ENCODE data around the gene JARID2.
"Not testable (repeated sequence)": the region's sequence is repeated elsewhere in the genome, so short reads cannot be mapped to it uniquely, and the experiment has no call there.

Gene JARID2

DNA sequence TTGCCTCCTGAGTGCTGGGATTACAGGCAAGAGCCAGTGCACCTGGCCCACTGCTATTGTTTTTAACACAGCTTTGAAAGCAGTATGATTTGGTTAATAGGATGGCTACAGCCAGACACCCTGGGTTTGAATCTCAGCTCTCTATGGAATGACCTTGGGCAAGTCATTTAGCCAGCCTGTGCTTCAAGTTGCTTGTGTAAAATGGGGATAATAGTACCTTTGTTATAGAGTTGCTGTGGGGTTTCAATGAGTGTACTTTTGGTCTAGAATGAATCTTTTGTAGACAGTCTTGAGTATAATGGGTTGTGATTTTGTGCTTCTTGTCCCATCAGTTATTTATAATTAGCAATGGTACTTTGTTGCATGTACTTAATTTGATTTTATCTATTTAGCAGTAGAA lies 70.9 kb downstream of the JARID2 start:
- DNase-seq = no peak

DNA sequence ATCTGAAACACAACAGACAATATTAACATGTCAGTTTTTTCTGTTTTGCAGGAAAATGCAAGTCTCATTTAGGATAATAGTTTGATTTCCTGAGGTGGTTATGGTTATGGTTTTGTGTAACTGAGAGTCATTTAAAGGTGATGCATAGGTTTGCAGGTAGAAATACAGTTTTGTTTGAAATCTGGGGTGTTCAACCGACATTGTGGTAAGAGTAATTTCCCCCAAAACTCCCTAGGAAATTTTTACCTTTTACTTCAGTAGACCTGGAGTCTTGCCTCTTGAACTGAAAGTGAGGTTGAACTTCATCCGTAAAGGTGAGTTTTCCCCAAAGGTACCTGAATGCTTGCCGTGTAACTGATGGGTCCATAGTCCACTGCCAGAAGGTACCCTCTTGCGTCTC lies 71.4 kb downstream of the JARID2 start:
- no peak for DNase-seq

GRCh38 chr6:15317934-15318902 lies 72.3 kb downstream of the JARID2 start:
- no peak for DNase-seq

- DNase-seq = no peak
These were observed 73.8 kb downstream of the JARID2 start for GRCh38 chr6:15319677-15320076.

- DNase-seq = no peak
These were observed 74.8 kb downstream of the JARID2 start for GRCh38 chr6:15320693-15321092.

GRCh38 chr6:15322184-15322583 lies 76.3 kb downstream of the JARID2 start:
- DNase-seq = no peak

DNA sequence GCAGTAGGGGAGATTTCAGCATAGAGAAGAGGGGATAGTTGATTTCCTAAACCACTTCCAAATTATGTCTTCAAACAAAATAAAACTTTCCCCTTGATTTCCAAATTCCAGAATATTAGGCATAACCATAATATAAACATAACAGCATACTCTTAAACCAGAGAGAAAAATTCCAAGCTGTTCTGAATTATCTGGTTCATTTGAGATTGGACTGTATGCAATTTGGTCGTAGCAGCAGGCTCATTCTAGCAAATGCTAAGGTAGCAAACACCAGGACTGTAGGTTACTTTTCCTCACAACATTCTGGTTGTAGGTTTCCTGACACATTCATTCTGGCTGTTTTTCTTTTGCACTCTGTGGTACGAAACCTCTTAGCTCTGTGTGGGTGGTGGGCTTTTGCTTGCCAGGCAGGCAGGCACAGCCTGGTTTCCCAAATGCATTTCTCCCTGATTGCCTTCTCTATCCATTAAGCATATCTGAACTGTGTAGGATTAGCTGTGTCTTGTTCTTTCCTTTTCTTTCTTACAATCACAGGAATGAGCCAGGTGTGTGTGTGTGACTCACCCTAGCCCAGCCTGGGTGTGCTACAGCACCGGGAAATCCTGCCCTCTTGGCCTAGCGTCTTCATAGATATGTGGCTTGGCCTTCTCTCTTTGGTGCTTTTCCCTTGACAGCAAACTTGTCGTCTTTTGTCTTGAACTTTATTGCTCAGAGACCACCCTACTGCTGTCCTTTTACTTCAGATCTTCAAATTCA lies 77.1 kb downstream of the JARID2 start:
- no peak for DNase-seq

- DNase-seq = not testable (repeated sequence)
These were observed 77.7 kb downstream of the JARID2 start for GRCh38 chr6:15323611-15324010.

DNA sequence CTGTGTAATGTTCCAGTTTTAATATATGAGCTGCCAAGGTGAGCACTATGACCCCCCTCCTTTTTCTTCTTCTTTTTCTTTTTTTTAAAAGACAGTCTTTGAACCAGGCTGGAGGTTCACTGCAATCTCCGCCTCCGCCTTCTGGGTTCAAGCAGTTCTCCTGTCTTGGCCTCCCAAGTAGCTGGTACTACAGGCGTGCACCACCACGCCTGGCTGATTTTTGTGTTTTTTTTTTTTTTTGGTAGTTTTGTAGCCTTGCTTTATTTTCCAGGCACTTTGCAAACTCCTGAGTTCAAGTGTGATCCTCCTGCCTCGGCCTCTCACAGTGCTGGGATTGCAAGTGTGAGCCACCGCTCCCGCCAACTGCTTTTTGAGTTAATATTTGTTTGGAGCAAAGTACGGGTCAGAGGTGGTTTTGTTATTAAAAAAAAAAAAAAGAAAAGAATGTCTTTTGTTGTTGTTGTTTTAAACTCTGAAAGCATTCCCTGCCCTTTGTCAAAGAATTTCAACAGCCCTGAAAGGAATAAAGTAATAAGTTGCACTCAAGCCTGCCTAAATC lies 78.6 kb downstream of the JARID2 start:
- DNase-seq = no peak

- no peak for DNase-seq
These were observed 79.7 kb downstream of the JARID2 start for GRCh38 chr6:15325540-15325955.

DNA sequence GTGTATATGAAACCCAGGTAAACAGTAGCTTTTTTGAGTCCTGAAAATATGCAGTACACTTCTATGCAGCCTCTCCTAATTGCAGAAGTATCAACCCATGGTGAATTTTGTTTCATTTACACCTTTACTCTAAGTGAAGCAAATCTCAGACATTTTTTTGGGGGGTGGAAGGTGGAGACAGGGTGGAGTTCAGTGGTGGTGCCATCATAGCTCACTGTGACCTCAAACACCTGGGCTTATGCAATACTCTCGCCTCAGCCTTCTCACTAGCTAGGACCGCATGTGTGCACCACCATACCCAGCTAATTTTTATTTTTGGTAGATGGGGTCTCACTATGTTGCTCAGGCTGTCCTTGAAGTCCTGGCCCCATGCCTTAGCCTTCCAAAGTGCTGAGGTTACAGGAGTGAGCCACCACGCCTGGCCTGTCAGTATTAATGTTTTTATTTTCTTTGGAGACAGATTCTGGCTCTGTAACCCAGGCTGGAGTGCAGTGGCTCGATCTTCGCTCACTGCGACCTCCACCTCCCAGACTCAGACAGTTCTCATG lies 80.3 kb downstream of the JARID2 start:
- DNase-seq = no peak

DNA sequence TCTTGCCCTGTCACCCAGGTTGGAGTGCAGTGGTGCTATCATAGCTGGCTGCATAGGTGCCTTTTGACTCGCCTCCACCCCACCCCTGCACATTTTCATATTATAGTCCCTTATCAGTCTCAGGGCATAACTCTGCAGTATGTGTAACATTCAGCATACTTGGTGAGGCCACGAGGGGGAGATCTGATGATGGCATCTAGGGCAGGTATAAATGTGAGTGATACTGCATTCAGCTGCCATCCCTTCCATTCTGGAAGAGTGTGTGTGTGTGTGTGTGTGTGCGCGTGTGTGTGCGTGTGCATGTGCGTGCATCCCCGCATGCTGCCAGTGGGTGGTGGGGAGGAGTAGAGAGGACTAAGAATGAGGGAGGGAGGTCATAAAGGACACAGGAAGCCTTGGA lies 81.4 kb downstream of the JARID2 start:
- DNase-seq = no peak

- DNase-seq = no peak
These were observed 83.4 kb downstream of the JARID2 start for GRCh38 chr6:15329197-15329671.

GRCh38 chr6:15330174-15330944 lies 84.5 kb downstream of the JARID2 start:
- DNase-seq = no peak

- DNase-seq = no peak
These were observed 85.3 kb downstream of the JARID2 start for GRCh38 chr6:15331143-15331542.

DNA sequence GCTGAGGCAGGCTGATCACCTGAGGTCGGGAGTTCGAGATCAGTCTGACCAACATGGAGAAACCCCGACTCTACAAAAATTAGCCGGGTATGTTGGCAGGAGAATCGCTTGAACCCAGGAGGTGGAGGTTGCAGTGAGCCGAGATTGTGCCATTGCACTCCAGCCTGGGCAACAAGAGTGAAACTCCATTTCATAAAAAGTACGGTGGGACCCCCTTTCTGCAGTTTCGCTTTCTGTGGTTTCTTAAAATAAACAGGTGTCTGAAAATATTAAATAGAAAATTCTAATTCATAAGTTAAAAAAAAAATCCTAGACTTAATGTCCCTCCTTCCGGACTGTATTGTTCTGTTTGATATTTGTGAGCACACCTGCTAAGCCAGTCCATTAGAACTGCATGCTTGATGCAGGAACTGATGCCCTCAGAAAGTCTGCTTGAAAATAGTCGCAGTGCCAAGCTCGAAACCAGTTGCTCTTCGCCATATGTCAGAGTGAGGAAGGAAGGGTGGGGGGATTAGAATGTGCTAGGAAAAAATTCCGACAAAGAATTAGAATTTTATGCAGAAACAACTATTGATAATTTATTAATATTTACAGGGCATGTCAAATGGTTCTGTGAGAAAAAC lies 85.9 kb downstream of the JARID2 start:
- no peak for DNase-seq

- DNase-seq = no peak
These were observed 86.6 kb downstream of the JARID2 start for GRCh38 chr6:15332446-15332845.

GRCh38 chr6:15335385-15335784 lies 89.5 kb downstream of the JARID2 start:
- no peak for DNase-seq

GRCh38 chr6:15335916-15336315 lies 90.0 kb downstream of the JARID2 start:
- DNase-seq = no peak

DNA sequence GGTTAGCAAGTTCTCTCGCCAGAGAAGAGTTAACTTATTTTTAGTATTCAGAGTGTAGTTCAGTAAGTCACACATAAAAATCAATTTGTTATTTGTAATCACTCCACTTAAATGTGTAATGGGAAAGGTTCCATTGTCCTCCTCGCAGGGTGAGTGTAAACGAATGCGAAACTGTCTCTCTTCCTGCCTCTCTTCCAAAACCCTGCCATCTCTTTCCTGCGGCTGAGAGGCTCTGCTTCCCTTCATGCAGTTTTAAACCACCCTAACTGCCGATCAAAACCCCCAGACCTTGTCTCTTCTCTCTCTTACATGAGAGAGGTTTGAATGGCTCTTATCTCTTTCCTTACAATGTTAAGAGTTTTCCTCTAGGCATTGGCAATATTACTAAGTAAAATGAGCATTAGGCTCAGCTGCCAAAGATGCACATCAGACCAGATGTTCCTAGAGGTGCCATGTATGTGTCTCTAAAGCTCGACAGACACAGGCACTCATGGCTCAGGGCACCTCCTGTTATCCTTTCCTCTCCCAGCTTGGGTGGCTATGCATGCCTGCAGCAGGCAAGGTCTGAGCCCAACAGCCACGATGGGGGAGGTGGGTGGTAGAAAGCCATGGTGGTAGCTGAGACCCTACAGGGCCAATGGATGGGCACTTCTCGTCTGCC lies 91.2 kb downstream of the JARID2 start:
- DNase-seq = no peak

GRCh38 chr6:15337582-15337981 lies 91.7 kb downstream of the JARID2 start:
- no peak for DNase-seq

Data from NCI-H446 treated with DMSO at 0.1 percent for 48 hours (cell line).